Epithelial cell of proximal tubule (primary cell): ENCODE data around the gene ILKAP. TPM values are rescaled to one million over a fixed set of nuclear protein-coding genes. Genes with fewer than 3 reads are reported as not detected.

ENCODE experiments used
- DNase-seq: peaks from one replicate; pipeline ENCODE4 v3.0.0-alpha.2; 2011; ENCODE audit warnings: low read depth
- H3K4me3 ChIP-seq: 2 replicates; pipeline ENCODE4 v1.5.1; 2011; ENCODE audit warnings: low read depth, mild to moderate bottlenecking, low read length
- total RNA-seq: library from RNA; depleted of rRNA; stranded (reverse); fragments of >200 nt; gene quantifications from 2 replicates; pipeline ENCODE4 v1.2.3, GENCODE V29; 2015
- TF ChIP-seq, protein P1 (sequence below): conservative IDR thresholded peaks from 2 replicates; pipeline ENCODE4 v1.5.1; 2012; ENCODE audit warnings: low read depth, mild to moderate bottlenecking, low read length

ILKAP gene
- total RNA-seq, 1 donor from 2014 or later: 18.2 TPM

DNA sequence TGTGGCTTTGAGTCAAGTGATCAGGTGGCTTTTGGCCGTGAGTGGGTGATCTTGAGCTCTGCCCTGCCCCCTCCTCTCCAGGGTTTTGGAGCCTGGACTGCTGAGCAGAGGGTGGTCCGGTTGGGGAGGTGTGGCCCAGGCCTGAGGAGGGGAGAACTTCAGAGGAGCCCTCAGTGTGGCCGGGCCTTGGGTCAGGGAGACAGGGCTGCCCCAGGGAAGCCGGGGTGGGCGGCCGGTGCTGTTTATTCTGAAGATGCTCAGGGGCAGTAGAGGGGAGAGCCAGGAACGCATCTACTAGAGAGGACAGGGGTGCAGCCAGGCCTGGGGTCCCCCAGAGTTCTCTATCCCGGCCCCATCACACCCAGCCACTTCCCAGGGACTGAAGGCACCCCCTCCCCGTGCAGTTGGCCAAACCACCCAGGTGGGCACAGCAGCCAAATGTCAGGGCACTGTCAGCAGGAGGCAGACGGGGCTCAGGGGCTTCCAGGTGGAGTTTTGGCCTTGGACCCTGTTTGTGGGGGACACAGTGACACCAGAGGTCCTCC, 43.8 kb downstream of the ILKAP start:
- TF ChIP-seq, protein P1, sequence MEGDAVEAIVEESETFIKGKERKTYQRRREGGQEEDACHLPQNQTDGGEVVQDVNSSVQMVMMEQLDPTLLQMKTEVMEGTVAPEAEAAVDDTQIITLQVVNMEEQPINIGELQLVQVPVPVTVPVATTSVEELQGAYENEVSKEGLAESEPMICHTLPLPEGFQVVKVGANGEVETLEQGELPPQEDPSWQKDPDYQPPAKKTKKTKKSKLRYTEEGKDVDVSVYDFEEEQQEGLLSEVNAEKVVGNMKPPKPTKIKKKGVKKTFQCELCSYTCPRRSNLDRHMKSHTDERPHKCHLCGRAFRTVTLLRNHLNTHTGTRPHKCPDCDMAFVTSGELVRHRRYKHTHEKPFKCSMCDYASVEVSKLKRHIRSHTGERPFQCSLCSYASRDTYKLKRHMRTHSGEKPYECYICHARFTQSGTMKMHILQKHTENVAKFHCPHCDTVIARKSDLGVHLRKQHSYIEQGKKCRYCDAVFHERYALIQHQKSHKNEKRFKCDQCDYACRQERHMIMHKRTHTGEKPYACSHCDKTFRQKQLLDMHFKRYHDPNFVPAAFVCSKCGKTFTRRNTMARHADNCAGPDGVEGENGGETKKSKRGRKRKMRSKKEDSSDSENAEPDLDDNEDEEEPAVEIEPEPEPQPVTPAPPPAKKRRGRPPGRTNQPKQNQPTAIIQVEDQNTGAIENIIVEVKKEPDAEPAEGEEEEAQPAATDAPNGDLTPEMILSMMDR: no peak
- DNase-seq: no peak
- H3K4me3 ChIP-seq: peak overlapping the region; percentile 62

DNA sequence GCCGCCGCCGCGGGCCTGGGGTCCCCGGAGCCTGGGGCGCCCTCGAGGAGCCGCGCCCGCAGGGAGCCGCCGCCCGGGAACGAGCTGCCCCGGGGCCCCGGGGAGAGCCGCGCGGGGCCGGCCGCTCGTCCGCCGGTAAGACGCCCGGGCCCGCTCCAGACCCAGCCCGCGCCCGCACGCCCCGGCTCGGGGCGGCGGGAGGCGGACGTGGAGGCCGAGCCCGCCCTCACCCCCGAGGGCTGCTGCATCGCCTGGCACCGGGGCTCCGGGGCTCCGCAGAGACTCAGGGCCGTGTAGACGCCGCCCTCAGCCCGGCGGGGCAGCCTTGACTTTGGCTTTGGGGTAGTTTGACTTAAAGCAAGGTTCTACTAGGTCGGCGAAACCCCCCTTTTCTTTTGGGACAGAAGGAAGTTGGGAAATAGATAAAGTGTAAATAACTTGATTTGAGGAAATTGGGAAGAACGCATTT, 44.4 kb downstream of the ILKAP start:
- no peak for DNase-seq
- TF ChIP-seq, protein P1: no peak
- H3K4me3 ChIP-seq: peak overlapping the region; percentile 62

DNA sequence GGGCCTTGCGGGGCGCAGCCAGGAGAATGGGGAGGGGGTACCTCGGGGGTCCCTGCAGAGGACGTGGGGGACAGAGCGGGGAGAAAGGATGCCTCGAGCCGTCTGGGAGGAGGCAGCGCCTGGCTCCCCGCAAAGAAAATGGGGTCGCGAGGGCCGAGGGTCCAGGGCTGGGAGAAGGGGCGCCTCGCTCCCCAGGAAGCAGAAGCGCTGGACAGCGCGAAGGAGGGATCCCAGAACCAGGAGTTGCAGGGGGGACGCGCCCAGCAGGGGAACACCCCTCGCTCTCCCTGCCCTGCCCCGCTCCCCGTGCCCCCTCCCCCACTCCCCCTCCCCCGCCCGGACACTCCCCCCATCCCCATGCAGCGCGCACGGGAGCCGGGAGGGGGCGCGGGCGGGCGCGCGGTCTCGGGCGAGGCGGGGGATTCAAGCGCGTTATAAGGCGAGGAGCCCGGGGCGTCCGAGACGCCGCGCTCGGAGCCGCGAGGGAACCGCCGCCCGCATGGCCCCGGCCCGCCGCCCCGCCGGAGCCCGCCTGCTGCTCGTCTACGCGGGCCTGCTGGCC, 44.9 kb downstream of the ILKAP start, which contains the start of gene ERFE:
ERFE (plus strand) TSS at position 462 of the 562 bp plus-strand sequence; CDS start at position 500, 38 bp downstream.
- peak within 1 kb of the TSS; percentile 62 for H3K4me3 ChIP-seq
- TF ChIP-seq, protein P1: peak; percentile 38
- no peak for DNase-seq

DNA sequence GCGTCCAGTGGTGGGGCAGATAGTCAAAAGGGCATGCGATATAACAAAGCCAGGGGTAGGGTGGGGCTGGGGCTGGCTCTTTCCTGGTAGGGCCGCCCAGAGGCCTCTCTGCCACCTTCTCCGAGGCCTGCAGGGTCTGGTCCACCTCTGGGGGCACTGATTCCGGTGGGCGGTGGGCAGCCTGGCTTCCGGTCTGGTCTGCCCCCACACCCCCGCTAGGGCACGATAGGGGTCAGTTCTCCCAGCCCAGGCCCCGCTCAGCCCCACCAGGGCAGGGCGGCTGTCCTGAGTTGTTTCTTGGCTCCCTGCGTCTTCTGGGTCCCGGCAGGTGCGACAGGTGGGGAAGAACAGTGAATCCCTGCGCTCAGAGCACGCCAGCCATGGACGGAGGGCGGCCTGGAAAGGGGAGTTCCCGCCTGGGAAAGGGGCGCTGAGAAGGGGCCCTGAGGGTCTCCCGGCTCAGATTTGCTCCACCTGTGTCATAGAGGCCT, 45.4 kb downstream of the ILKAP start:
- TF ChIP-seq, protein P1: no peak
- DNase-seq: no peak

DNA sequence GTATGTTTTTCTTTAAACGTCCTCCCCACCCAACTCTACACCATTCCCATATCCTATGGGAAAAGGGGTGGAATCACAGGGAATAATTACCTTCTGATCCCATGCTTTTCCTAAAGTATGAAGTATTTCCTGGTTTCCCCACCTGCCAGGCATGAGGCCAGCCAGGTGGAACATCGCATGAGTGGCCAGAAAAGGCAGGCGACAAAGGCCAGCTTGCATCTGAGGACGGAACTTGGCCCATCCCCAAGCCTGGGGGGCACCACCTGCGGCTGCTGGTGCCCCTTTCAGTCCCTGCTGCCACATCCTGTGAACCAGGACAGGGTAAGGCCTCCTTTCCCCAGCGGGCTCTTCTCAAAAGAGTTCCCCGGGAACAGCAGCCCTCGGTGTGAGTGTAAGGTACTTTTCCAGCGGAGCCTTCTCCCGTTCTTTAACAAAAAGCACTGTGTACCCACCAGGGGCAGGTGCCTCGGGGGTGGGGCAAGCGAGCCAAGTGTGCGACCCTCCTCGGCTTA, 45.9 kb downstream of the ILKAP start:
- no peak overlapping the region for H3K4me3 ChIP-seq
- no peak for DNase-seq
- TF ChIP-seq, protein P1: no peak

More for the DNA sequence above, 45.4 kb downstream of the ILKAP start:
- H3K4me3 ChIP-seq: no peak overlapping the region

DNA sequence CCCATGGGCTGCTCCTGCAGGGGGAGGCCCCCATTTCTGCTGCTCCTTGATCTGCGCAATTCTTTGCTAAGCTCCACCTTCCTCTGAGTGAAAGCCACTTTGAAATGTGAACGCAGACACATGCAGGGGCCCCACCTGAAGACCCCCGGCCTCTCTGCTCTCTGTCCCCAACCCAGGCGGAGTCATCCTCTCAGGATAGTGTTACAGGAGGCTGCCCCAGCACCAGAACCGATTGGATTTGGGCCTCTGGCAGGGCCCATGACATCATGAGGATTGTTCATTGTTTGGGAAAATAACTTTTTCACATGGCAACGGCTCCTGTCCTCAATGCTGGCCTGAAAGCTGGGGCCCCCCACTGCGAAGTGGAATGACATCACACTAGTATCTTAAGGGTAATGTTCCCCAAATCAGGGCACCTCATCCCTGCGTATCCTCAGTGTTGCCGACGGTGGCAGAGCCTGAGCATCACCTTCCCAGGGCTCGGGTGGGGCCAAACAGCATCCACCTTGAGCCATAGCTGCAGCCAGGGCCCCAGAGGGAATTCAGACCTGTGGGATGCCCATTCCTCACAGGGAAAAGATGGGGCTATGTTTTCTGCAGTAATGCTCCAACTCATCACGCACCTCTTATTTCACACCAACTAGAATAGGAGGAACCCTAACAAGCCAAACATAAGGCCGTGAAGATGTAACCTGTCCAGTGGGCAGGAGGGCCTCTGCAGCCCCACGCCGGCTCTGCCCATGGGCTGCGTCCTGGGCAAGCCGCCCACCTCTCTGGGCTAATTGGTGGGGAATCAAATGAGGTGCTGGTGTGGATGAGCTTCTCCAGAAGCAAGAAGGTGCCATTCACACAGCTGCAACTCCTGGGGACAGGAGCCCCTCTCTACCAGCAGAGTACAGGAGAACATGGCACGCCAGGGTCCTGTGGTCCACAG, 47.5 kb downstream of the ILKAP start:
- no peak overlapping the region for H3K4me3 ChIP-seq
- TF ChIP-seq, protein P1: no peak
- DNase-seq: no peak
